Panc1 (cell line): ENCODE results near the gene AKT3. TPM values are rescaled to one million over a fixed set of nuclear protein-coding genes. Genes with fewer than 3 reads are reported as not detected.

Experiments used
- ATAC-seq: fragments of 200-7000 bp; cut with Tn5 transposase; 2 replicates; pipeline ENCODE4 v1.9.1; 2020; ENCODE audit warnings: mild to moderate bottlenecking, moderate library complexity
- BruUV-seq: library from RNA; stranded (reverse); fragments of 400-500 nt; replicated peaks from 2 replicates; lab custom pipeline; 2021; lab: Mats Ljungman, UMichigan
- CTCF ChIA-PET: fragments of 300-600 bp; sonication (Branson Sonifier 250); formaldehyde crosslinking; loops from one replicate; lab custom pipeline; 2022; ENCODE audit warnings: antibody characterized with exemption; lab: Charles Lee
- POLR2A ChIA-PET: fragments of 300-600 bp; sonication (Branson Sonifier 250); formaldehyde crosslinking; loops from one replicate; lab custom pipeline; 2022; ENCODE audit warnings: antibody characterized with exemption; lab: Charles Lee
- DNase-seq: peaks from one replicate; pipeline ENCODE4 v3.0.0-alpha.2; 2010; ENCODE audit warnings: low read depth, low spot score
- H3K27ac ChIP-seq: 2 replicates; pipeline ENCODE4 v1.5.1; 2011; ENCODE audit warnings: mild to moderate bottlenecking, low read length, inconsistent platforms
- H3K27me3 ChIP-seq: fragments of 200-500 bp; sonication (Bioruptor generic); 2 replicates; pipeline ENCODE4 v1.6.0; 2014; ENCODE audit warnings: low read length, inconsistent platforms; ENCODE audit not compliant: control insufficient read depth, insufficient read depth
- H3K36me3 ChIP-seq: fragments of 200-500 bp; sonication (Bioruptor generic); 2 replicates; pipeline ENCODE4 v1.5.1; 2014; ENCODE audit warnings: inconsistent platforms, mild to moderate bottlenecking, low read length, moderate library complexity; ENCODE audit not compliant: control insufficient read depth, insufficient read depth
- H3K4me1 ChIP-seq: 2 replicates; pipeline ENCODE4 v1.5.1; 2011; ENCODE audit warnings: inconsistent platforms, mild to moderate bottlenecking, low read length, moderate library complexity; ENCODE audit not compliant: control insufficient read depth, insufficient read depth
- H3K4me3 ChIP-seq, 2 experiments: 2 replicates each; pipeline ENCODE4 v1.5.1; 2011 to 2012; ENCODE audit warnings: low read depth in 2 of 2, low read length in 2 of 2, mild to moderate bottlenecking in 2 of 2, inconsistent platforms in 1 of 2, moderate library complexity in 1 of 2
- H3K9me3 ChIP-seq: fragments of 200-500 bp; sonication (Bioruptor generic); 2 replicates; pipeline ENCODE4 v1.5.1; 2014; ENCODE audit warnings: low read depth, mild to moderate bottlenecking, inconsistent platforms, low read length, moderate library complexity; ENCODE audit not compliant: control insufficient read depth, insufficient read depth
- CTCF ChIP-seq: fragments of 450-650 bp; IDR thresholded peaks from 2 replicates; pipeline ENCODE4 v1.5.1; 2017; ENCODE audit warnings: mild to moderate bottlenecking
- POLR2AphosphoS5 ChIP-seq: IDR thresholded peaks from 2 replicates; pipeline ENCODE4 v1.6.1; 2012; ENCODE audit warnings: mild to moderate bottlenecking, low read depth, low read length, moderate library complexity
- SIN3A ChIP-seq: IDR thresholded peaks from 2 replicates; pipeline ENCODE4 v1.6.1; 2012; ENCODE audit warnings: low read depth, mild to moderate bottlenecking, low read length, moderate library complexity, borderline replicate concordance; ENCODE audit not compliant: insufficient read depth
- TCF7L2 ChIP-seq: IDR thresholded peaks from 2 replicates; pipeline ENCODE4 v1.6.1; 2011; ENCODE audit warnings: mild to moderate bottlenecking, low read depth, low read length, inconsistent platforms
- in situ Hi-C: cut with HindIII; loops from 2 replicates; pipeline ENCODE4 v1.10.0; 2016; ENCODE audit warnings: low sequenced_read_pairs, low pct_unique_long_range_greater_than_20kb
- intact Hi-C: fragments of 100-400 bp; cut with micrococcal nuclease; formaldehyde crosslinking; loops from one replicate; pipeline ENCODE4 v1.10.0; 2022; ENCODE audit not compliant: unreplicated experiment
- total RNA-seq: library from RNA; stranded (reverse); gene quantifications from one replicate; pipeline ENCODE4 v1.2.1, GENCODE V29; 2021; ENCODE audit not compliant: unreplicated experiment
- TF ChIP-seq, protein P1 (sequence below), 2 experiments: IDR thresholded peaks; 2 replicates each; pipeline ENCODE4 v1.6.1; 2011 to 2012; ENCODE audit warnings: low read depth in 2 of 2, control low read depth in 1 of 2, low read length in 1 of 2, mild to moderate bottlenecking in 1 of 2, moderate library complexity in 1 of 2; ENCODE audit not compliant: insufficient read depth in 1 of 2

The AKT3 gene
- total RNA-seq, 1 experiment from 2014 or later = 11.0 TPM

DNA sequence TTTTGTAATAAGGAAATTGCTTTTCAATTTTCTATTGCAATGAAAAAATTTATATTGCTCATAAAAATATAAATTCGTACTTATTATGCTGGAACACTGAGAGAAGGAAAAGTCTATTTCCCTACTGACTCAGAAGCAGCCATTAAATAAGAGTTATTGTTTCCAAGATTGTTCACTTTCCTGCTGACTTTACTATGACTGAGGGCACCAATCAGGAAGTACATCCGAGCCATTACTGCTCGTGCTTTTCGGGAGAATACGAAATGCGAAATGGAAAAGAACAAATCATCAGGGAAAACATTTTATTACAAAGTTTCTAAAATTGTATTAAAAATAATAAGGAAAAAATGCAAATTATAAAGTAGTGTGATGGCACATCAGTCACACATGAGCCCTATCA is 204.8 kb downstream of the AKT3 start:
- Histone ChIP-seq H3K4me1 (no peaks in the 10 kb centered on the region), H3K27me3 (no peaks in the 10 kb centered on the region), H3K36me3 (no peaks in the 10 kb centered on the region), H3K9me3 (no peaks in the 10 kb centered on the region), H3K4me3 (no peak overlapping the region), H3K27ac (no peak overlapping the region)
- BruUV-seq = no TSS peak
- ChIA-PET POLR2A (no interaction called here), CTCF (no interaction called here)
- in situ Hi-C loops = no loop called here
- intact Hi-C loops = no loop called here
- DNase-seq (no peak), ATAC-seq (no peak)
- TF ChIP-seq POLR2AphosphoS5 = no peak
- TF ChIP-seq, protein P1, sequence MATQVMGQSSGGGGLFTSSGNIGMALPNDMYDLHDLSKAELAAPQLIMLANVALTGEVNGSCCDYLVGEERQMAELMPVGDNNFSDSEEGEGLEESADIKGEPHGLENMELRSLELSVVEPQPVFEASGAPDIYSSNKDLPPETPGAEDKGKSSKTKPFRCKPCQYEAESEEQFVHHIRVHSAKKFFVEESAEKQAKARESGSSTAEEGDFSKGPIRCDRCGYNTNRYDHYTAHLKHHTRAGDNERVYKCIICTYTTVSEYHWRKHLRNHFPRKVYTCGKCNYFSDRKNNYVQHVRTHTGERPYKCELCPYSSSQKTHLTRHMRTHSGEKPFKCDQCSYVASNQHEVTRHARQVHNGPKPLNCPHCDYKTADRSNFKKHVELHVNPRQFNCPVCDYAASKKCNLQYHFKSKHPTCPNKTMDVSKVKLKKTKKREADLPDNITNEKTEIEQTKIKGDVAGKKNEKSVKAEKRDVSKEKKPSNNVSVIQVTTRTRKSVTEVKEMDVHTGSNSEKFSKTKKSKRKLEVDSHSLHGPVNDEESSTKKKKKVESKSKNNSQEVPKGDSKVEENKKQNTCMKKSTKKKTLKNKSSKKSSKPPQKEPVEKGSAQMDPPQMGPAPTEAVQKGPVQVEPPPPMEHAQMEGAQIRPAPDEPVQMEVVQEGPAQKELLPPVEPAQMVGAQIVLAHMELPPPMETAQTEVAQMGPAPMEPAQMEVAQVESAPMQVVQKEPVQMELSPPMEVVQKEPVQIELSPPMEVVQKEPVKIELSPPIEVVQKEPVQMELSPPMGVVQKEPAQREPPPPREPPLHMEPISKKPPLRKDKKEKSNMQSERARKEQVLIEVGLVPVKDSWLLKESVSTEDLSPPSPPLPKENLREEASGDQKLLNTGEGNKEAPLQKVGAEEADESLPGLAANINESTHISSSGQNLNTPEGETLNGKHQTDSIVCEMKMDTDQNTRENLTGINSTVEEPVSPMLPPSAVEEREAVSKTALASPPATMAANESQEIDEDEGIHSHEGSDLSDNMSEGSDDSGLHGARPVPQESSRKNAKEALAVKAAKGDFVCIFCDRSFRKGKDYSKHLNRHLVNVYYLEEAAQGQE (IDR thresholded peaks at IDR 0.05; ENCODE audit: insufficient read depth in 1 of 2, low read depth in 2 of 2, low read length in 1 of 2) = no peak
- no peak for TF ChIP-seq SIN3A
- no peak for TF ChIP-seq CTCF
- no peak for TF ChIP-seq TCF7L2

DNA sequence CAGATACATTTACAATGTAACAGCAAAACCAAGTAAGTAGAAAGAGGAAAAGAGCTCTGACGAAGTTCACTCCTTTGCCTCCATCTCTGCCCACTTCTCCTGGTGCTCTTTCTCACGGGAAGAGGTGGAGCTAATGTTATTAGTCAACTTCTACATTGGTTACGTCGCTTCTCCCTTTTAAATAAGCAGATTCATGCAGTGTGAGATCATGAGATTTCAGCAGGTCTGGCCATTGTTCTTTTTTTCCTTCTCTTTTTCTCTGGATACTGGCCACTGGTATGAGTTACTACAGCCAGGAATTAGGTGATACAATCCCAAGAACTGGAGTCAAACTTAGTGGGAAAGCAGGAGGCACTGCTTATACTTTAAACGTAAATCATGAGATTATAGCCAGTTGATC is 207.1 kb downstream of the AKT3 start:
- ChIA-PET POLR2A (interaction anchor here (0.9 kb wide), 1 partner anchor 140 kb away, joined by 3 read pairs; no protein-coding TSS in a partner anchor), CTCF (no interaction called here)
- TF ChIP-seq POLR2AphosphoS5 = no peak
- TF ChIP-seq TCF7L2 = no peak
- no peak for TF ChIP-seq CTCF
- TF ChIP-seq, protein P1 (IDR thresholded peaks at IDR 0.05; ENCODE audit: insufficient read depth in 1 of 2, low read depth in 2 of 2, low read length in 1 of 2) = no peak
- TF ChIP-seq SIN3A = no peak
- no peak overlapping the region for H3K27ac ChIP-seq
- H3K4me1 ChIP-seq = no peaks in the 10 kb centered on the region
- no peaks in the 10 kb centered on the region for H3K9me3 ChIP-seq
- no peak for DNase-seq
- intact Hi-C loops = no loop called here
- H3K4me3 ChIP-seq = no peak overlapping the region
- H3K36me3 ChIP-seq = no peaks in the 10 kb centered on the region
- in situ Hi-C loops = no loop called here
- no peak for ATAC-seq
- H3K27me3 ChIP-seq = no peaks in the 10 kb centered on the region
- BruUV-seq = no TSS peak
